Erythroblast (primary cell): ENCODE measurements around the gene TBC1D20.

Experiments
- GATA1 ChIP-seq: IDR thresholded peaks from 2 replicates; pipeline ENCODE4 v1.6.1; 2011; ENCODE audit warnings: low read depth, mild to moderate bottlenecking, control low read depth, low read length, moderate library complexity
- POLR2A ChIP-seq: IDR thresholded peaks from 2 replicates; pipeline ENCODE4 v1.6.1; 2011; ENCODE audit warnings: mild to moderate bottlenecking, low read length

- TF ChIP-seq POLR2A (no peak), GATA1 (no peak)
These were observed 25.3 kb upstream of the TBC1D20 start for GRCh38 chr20:487655-488054.
